Measurements from ENCODE around the gene TM4SF20.
"Not testable (repeated sequence)": the region's sequence is repeated elsewhere in the genome, so short reads cannot be mapped to it uniquely, and the experiment has no call there.

Gene TM4SF20

GRCh38 chr2:227366769-227367426 lies 12.2 kb downstream of the TM4SF20 start:
- DNase-seq: peak; percentile 32 to 37

DNA sequence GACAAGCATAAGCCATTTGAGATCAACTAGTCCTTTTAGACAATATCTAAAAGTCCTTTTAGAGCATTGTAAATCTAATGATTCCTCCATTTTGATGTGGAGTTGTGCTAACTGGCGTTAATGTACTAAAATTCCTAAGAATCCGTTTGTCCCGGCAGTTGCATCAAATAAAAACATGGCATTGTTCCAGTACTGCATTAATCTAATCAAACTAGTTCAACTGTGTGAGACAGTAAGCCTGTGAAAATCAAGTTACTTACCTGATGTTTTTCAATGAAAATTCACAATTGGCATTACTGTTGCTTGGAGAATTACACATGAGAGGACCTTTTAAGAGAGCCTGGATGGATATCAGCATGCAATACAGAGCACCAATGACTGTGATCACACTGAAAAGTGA lies 13.3 kb downstream of the TM4SF20 start:
- no peak for DNase-seq

GRCh38 chr2:227364585-227365263 lies 14.4 kb downstream of the TM4SF20 start:
- not testable (repeated sequence) for DNase-seq

DNA sequence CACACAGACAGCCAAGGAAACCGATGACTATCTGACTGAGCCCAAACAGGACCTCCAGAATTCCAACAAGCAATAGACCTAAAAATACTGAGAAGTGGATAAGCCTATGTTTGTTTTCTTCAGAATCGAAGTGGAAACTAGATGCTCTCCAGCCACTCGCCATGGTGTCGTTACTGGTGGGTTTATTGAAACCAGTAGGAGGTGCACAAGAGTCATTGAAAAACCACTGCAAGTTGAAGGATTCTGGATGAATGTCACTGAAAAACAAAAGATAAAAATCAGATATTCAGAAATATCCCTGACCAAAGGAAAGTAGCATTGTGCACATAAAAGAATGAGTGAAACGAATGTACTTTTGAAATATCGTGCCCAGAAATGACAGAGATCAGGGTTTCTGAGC lies 15.3 kb downstream of the TM4SF20 start:
- DNase-seq: peak; percentile 32 to 35

- no peak for DNase-seq
Measured at GRCh38 chr2:227360351-227360750, 18.8 kb downstream of the TM4SF20 start.

DNA sequence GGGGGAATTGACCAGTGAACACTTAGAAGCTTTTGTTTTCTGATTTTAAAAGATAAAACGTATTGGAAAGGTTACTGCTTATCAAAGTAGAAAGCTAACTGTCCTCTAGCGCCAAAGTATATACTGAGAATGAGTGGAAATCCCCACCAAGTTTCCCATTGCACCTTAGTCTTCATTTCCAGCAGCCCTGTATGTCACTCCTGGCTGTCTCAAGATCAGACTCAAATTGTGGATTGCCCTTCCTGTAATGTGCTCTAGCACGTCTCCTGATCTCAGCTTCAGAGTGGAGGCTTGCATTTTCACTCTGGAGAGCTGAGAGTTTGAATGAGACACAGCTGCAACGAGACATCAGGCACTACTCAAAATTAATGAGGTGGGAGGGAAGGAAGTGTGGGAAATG lies 27.5 kb downstream of the TM4SF20 start:
- DNase-seq: no peak

GRCh38 chr2:227349989-227350612 lies 29.0 kb downstream of the TM4SF20 start:
- no peak for DNase-seq

- DNase-seq: no peak
Measured at GRCh38 chr2:227348324-227348723, 30.8 kb downstream of the TM4SF20 start.

DNA sequence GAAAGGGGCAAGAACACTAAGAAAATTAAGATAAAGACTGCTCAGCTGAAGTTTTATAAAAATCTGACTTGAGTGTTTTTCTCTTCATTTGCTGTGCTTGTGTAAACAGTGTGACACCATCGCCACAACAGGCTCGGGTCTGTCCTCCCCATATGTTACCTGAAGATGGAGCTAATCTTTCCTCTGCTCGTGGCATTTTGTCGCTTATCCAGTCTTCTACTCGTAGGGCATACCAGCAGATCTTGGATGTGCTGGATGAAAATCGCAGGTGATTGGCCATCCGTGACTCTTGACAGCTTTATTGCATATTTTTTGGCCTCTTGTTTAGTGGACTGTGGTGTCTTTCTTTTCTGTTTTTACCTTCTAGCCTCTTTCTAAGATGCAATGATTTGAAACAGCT lies 32.0 kb downstream of the TM4SF20 start:
- DNase-seq: no peak

DNA sequence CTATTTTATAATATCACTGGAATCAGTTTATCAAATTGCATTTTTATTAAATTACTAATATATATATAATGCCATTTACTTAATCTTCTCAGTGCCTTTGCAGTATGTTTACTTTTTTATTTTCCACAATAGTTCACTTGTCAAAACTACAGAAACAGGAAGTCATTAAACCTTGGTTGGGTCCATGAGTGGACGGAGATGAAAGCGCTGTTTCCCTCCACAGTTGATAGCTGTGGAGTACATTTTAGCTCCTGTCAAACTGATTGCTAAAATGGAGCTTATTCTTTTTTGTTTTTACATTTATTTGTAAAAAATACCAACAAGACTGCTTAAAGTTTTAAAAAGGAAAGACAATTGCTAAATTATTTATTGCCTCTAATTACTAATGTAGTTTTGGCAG lies 34.9 kb downstream of the TM4SF20 start:
- no peak for DNase-seq

DNA sequence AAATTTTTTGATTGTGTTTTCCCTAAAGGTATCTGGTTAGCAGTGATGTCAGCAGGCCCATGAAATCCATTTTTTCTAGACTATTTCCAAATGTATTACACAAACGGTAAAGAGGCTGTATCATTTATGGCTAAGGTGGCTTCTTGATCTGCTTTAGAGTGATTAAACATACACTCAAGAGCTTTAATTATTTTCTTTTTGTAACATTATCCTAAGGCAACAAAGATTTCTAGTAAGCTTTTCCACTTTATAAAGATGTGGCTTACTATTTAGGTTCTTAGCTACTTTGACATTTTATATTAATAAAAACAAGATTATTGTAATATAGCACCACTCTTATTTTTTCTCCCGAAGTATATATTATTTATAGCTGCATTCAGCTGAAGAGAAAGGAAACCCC lies 37.6 kb downstream of the TM4SF20 start:
- no peak for DNase-seq

- no peak for DNase-seq
Measured at GRCh38 chr2:227340106-227340505, 39.0 kb downstream of the TM4SF20 start.

- no peak for DNase-seq
Measured at GRCh38 chr2:227339098-227339599, 40.0 kb downstream of the TM4SF20 start.

GRCh38 chr2:227337442-227337841 lies 41.7 kb downstream of the TM4SF20 start:
- DNase-seq: no peak

- peak in 1 of 2 donors; percentile 27 for DNase-seq
Measured at GRCh38 chr2:227335713-227336112, 43.4 kb downstream of the TM4SF20 start.

- no peak for DNase-seq
Measured at GRCh38 chr2:227326783-227327182, 52.3 kb downstream of the TM4SF20 start.

- peak in 1 of 2 donors; percentile 43 for DNase-seq
Measured at GRCh38 chr2:227325839-227326195, 53.3 kb downstream of the TM4SF20 start.

DNA sequence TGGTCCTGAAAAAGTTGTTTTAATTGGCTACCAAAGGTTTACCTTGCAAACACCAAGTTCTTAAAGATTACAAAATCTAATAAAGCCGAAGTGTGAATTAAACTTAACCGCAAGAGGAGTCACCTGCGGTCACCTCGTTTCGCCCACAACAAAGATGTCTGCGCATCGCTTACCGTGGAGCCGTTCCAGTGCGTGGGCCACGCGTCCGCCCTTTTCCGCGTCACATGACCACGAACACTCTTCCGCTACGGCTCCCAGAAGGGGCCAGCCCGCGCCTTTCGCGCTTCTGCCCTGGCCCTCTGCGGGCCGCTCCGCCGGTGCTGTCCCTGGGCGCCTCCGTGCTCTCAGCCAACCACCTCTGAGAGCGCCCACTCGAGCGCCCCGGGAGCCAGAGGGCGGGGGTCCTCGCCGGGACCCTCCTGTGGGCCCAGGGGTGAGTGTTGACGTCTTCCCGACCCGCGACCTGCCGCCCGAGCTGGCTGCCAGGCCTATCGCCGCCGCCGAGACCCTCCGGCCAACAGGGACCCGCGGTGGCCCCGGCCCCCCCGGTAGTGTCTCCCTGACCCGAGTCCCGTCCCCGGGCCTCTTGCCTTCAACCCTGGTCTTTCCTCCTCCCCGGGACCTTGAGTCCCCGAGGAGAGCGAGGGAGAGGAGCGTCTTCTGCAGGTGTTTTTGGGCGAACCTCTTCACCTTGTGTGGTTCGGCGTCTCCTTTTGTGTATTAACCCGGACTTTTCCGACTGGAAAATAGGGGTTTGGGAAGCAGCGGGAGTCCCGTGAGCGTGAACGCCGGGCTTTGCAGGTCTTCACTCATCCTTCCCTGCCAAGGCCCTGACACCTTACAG lies 53.9 kb downstream of the TM4SF20 start, which contains the start of gene MFF:
Gene MFF, plus strand, starts transcription at position 257 of the 844 bp plus-strand sequence. CDS start 5,415 bp downstream, outside the sequence.
- DNase-seq: peak; percentile 94 to 96

GRCh38 chr2:227324642-227324994 lies 54.5 kb downstream of the TM4SF20 start:
- peak in 1 of 2 donors; percentile 6 for DNase-seq

DNA sequence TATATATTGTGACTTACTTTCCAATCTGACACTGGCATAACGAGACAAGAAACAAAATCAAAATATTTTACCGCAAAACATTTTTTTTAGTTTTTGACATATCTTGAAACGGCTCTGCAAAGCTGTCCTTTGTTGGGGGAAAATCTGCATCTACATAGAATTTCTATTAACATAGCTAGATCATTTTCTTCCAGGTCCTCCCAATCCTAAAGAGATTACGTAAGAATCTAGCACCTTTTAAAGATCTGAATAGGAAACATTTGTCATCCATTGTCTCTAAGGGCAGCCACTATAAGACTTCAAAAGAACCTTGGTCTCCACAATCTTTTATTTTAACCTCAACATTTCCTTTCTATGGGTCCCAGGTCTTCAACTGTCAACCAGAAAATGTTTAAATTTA lies 55.3 kb downstream of the TM4SF20 start:
- DNase-seq: no peak

DNA sequence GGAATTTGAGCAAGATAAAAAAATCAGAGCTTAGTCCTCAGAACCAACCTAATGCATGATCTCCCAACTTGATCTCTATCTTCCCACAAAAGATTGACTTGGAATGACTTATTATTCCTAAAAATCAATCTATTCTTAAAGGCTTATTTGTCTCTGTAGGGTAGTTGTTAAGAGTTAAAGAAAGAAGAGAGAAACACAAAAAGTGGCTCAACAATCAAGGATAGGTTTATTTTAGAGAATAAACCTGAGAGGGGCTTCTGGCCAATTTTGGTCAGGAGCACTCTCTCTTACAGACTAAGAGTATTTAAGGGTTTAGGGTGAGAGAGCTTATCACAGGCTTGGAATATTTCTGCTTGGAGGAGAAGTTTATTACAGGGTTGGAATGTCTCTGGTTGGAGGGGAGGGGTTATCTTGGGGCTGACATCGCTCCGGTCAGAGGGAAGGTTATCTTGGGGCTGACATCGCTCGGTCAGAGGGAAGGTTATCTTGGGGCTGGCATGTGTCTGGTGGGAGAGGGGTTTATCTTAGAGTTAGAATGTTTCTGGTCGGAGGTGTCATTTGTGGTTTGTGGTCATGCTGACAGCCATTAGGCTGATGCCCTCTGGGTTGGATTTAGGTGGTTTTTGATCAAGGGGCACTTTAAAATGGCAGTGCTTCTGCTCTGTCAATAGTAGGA lies 56.4 kb downstream of the TM4SF20 start:
- DNase-seq: no peak
